SK-N-MC (cell line): ENCODE results near the gene MTHFSD.
"Not testable (repeated sequence)": the region's sequence is repeated elsewhere in the genome, so short reads cannot be mapped to it uniquely, and the experiment has no call there.

Experiments used
- DNase-seq: peaks from one replicate; pipeline ENCODE4 v3.0.0-alpha.2; 2011; ENCODE audit warnings: low read depth, low spot score
- H3K27ac ChIP-seq: fragments of 200-600 bp; sonication (generic); 2 replicates; pipeline ENCODE4 v1.5.1; 2016; ENCODE audit warnings: mixed run types
- H3K36me3 ChIP-seq: fragments of 200-600 bp; sonication (generic); 2 replicates; pipeline ENCODE4 v1.6.1; 2017; ENCODE audit warnings: antibody characterized with exemption, low read length, mixed read lengths; ENCODE audit not compliant: insufficient read depth
- H3K4me3 ChIP-seq: fragments of 200-600 bp; sonication (generic); 2 replicates; pipeline ENCODE4 v1.5.1; 2016
- H3K9ac ChIP-seq: fragments of 200-600 bp; sonication (generic); 2 replicates; pipeline ENCODE4 v1.8.0; 2017; ENCODE audit warnings: mixed run types, mixed read lengths; ENCODE audit not compliant: insufficient read length
- H3K9me3 ChIP-seq: fragments of 200-600 bp; sonication (generic); 2 replicates; pipeline ENCODE4 v1.6.1; 2017; ENCODE audit warnings: low read depth, mild to moderate bottlenecking, antibody characterized with exemption, low read length, moderate library complexity, mixed read lengths
- EZH2 ChIP-seq: fragments of 200-600 bp; sonication (generic); IDR thresholded peaks from one replicate; pipeline ENCODE4 v1.6.1; 2017; ENCODE audit warnings: antibody characterized with exemption
- FOXP2 ChIP-seq: optimal IDR thresholded peaks from 2 replicates; pipeline ENCODE3; 2011; ENCODE audit warnings: mild to moderate bottlenecking, moderate library complexity; ENCODE audit not compliant: insufficient read depth; ENCODE audit errors: extremely low read length, control extremely low read depth
- POLR2AphosphoS5 ChIP-seq: IDR thresholded peaks from 2 replicates; pipeline ENCODE4 v1.6.1; 2012; ENCODE audit warnings: mild to moderate bottlenecking, low read depth, low read length, borderline replicate concordance

Gene MTHFSD

DNA sequence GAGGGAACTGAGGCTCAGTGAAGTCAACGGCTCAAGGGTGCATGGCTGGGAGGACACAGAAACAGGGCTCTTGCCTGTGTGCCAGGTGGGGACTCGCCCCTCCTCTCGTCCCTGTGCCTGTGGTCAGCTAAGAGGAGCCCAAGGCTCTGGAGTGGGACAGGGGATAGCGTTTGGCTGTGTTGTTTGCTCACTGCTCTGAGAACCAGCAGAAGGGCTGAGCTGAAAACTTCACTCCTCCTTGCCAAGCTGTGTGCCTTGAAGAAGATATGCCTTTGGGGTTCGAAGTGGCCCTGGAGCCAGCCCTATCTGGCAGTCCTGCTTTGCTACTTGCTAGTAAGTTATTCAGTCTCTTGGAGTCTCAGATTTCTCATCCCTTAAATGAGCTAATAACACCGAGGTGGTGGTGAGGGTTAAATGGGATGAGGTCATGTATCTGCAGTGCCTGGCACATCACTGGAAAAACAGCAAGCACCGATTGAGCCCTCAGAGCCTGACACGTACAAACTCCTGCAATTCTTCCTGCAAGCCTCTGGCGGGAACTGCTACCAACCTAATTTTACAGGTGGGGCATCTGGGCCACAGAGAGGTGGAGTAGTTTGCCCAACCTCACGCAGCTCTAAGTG is 41.1 kb upstream of the MTHFSD start:
- Histone ChIP-seq H3K27ac (no peak overlapping the region), H3K36me3 (no peaks in the 10 kb centered on the region), H3K4me3 (no peak overlapping the region), H3K9me3 (no peaks in the 10 kb centered on the region), H3K9ac (no peak overlapping the region)
- DNase-seq: no peak
- TF ChIP-seq FOXP2: no peak
- no peak for TF ChIP-seq POLR2AphosphoS5
- no peak for TF ChIP-seq EZH2

DNA sequence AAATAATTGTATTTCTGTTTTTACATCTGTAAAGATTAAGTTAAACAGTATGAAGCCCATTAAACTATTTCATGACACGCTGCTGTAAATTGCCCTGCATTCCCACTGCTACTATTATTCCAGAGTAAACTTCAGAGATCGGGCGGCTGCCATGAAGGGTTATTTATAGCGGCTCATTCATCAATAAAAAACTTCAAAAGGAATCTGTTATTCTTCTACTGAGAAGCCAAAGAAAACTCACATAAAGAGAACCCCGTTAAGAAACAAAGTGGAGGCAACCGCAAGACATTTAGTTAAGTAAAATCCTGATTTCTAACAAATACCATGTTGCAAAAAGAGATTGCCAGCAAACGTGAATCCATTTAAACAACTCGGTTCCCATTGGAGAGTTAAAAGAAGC is 39.7 kb upstream of the MTHFSD start:
- H3K9me3 ChIP-seq: no peaks in the 10 kb centered on the region
- no peak for DNase-seq
- no peak overlapping the region for H3K27ac ChIP-seq
- no peak overlapping the region for H3K4me3 ChIP-seq
- no peaks in the 10 kb centered on the region for H3K36me3 ChIP-seq
- TF ChIP-seq POLR2AphosphoS5: no peak
- H3K9ac ChIP-seq: no peak overlapping the region

DNA sequence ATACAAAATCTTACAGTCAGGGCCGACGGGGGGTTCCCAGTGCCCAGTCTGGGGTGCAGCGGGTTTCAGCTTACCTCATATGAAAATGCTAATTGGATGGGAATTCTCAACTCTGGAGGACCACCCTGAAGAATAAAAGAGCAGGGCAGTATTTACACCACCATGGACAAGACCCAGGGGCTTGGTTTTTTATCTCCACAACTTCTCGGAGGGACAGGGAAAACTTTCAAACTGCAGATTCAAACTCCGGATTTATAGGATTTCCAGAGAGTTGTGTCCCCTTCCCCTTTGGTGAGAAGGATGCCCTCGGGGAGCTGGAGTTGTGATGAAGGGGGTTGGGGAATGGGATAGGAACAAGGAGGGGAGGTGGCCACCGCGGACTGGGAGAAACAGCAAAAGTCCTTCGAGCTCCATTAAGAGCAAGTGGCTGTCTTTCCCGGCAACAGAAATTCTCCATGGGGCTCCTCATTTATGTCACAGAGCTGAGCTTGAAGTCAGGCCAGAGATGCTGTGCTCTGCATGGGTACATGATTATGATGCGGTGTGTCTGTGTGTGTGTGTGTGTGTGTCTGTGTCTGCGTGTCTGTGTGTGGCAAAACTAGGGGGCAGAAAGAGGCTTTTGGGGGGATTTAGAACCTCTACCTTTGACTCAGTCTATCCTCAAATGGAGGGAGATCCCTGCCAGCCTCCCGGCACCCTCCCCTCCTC is 39.0 kb upstream of the MTHFSD start:
- no peak overlapping the region for H3K27ac ChIP-seq
- TF ChIP-seq EZH2 (no peak), POLR2AphosphoS5 (no peak), FOXP2 (no peak)
- H3K9me3 ChIP-seq: no peaks in the 10 kb centered on the region
- no peak for DNase-seq
- no peaks in the 10 kb centered on the region for H3K36me3 ChIP-seq
- no peak overlapping the region for H3K9ac ChIP-seq
- no peak overlapping the region for H3K4me3 ChIP-seq

DNA sequence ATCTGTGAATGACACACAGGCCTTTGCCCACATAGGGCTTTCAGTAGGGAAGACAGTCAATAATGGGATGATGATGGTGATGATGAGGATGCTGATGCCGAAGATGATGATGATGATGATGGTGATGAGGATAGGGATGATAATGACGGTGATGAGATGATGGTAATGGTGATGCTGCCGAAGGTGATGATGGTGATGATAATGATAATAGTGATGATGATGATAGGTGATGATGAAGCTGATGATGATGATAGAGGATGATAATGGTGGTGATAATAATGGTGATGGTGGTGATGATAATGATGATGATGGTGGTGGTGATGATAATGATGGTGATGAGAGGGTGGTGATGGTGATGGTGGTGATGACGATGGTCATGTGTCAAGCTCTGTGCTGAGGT is 36.2 kb upstream of the MTHFSD start:
- Histone ChIP-seq H3K4me3 (no peak overlapping the region), H3K27ac (no peak overlapping the region), H3K36me3 (no peaks in the 10 kb centered on the region), H3K9me3 (no peaks in the 10 kb centered on the region), H3K9ac (no peak overlapping the region)
- DNase-seq: no peak
- TF ChIP-seq FOXP2 (no peak), EZH2 (no peak), POLR2AphosphoS5 (no peak)

DNA sequence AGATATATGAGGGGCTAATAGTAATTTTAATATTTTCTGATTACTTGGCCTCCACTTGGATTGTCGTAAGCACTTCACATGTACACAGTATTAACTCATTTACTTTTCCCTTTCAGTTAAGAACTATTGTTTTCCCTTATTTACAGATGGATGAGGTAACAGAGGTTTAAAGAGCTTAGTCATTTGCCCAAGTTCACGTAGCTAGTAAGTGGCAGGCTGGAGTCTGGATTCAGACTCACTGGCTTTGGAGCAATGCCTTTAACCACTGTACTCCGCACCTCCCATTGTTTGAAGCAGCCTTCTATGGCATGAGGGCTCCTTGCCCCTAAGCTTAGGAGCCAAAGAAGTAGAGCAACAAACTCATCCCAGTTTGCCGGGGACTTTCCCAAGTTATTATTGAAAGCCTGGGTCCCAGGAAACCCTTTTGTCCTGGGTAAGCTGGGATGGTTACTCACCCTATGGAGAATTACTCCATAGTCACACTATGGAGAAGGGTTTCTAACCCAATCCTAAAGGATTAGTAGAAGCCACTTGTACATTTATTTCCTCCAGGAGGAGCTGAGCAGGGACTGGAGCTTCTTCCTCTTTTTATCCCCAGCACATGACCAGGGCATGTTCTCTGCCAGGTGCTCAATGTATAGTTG is 35.6 kb upstream of the MTHFSD start:
- H3K4me3 ChIP-seq: no peak overlapping the region
- no peaks in the 10 kb centered on the region for H3K36me3 ChIP-seq
- H3K9ac ChIP-seq: no peak overlapping the region
- no peaks in the 10 kb centered on the region for H3K9me3 ChIP-seq
- DNase-seq: no peak
- no peak overlapping the region for H3K27ac ChIP-seq
- TF ChIP-seq FOXP2: no peak
- no peak for TF ChIP-seq POLR2AphosphoS5
- TF ChIP-seq EZH2: no peak

DNA sequence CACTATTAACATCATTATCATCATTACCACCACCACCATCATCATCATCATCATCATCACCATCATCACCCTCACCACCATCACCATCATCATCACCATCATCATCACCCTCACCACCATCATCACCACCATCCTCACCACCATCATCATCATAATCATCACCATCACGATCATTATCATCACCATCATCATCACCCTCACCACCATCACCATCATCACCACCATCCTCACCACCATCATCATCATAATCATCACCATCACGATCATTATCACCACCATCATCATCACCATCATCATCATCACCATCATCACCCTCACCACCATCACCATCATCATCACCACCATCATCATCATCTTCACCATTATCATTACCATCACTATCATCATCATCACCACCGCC is 32.9 kb upstream of the MTHFSD start:
- not testable (repeated sequence) for H3K36me3 ChIP-seq, DNase-seq, H3K27ac ChIP-seq, H3K9ac ChIP-seq, H3K4me3 ChIP-seq, H3K9me3 ChIP-seq

DNA sequence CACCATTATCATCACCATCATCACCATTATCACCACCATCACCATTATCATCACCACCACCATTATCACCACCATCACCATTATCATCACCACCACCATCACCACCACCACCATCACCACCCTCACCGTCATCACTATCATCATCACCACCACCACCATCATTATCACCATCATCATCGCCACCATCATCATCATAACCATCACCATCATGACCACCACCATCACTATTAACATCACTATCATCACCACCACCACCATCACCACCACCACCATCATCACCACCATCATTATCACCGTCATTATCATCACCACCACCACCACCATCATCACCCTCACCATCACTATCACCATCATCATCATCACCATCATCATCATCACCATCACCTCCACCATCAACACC is 32.5 kb upstream of the MTHFSD start:
- Histone ChIP-seq H3K9me3 (no peaks in the 10 kb centered on the region), H3K4me3 (no peak overlapping the region), H3K9ac (no peak overlapping the region), H3K36me3 (no peaks in the 10 kb centered on the region), H3K27ac (no peak overlapping the region)
- no peak for DNase-seq
- no peak for TF ChIP-seq POLR2AphosphoS5
- TF ChIP-seq FOXP2: no peak
- no peak for TF ChIP-seq EZH2

DNA sequence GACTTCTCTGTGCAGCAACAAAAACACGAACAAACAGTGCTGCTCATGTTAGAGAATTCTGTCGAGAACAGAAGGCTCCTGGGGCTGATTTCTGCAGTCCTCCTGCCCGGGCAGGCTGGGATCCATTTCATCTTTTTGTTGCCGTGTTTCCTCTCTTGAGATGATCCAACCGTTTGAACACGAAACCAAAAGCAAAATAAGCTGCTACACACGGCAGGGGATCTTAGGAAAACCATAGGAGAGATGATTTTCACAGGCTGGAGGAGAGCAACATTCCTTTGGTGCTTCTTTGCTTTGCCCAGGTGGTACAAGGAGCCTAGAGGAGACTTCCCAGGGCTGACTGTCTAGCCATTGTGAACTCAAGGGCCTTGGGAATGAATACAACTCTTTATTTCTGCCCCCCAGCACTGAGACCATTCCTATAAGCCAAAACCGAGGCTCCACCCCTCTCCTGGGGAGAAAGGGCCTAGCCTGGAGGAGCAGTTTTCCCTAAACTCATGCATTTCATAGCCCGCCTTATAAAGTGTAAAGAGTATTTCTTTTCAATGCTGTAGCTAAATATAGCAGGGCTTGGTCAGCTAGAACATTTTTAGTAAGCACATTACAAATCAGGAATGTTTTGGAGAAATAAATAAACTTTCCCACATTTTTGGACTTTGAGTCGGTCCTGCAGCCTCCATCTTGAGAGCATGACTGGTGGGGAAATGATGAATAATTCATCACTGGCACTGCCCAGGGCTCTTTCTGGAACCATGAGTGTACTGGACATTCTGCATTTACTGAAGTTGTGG is 31.0 kb upstream of the MTHFSD start:
- H3K27ac ChIP-seq: no peak overlapping the region
- no peak overlapping the region for H3K9ac ChIP-seq
- no peaks in the 10 kb centered on the region for H3K9me3 ChIP-seq
- no peak overlapping the region for H3K4me3 ChIP-seq
- TF ChIP-seq POLR2AphosphoS5 (no peak), EZH2 (no peak), FOXP2 (no peak)
- H3K36me3 ChIP-seq: no peaks in the 10 kb centered on the region
- no peak for DNase-seq
